Right atrium auricular region (tissue), 2 donors: ENCODE data around the gene ENPEP. TPM values are rescaled to one million over a fixed set of nuclear protein-coding genes. Genes with fewer than 3 reads are reported as not detected.
A peak's percentile ranks its signal among the peaks of the same experiment; 100 is the strongest.
"Not testable (repeated sequence)": the region's sequence is repeated elsewhere in the genome, so short reads cannot be mapped to it uniquely, and the experiment has no call there.

Source experiments
- DNase-seq: peaks from one replicate; pipeline ENCODE4 v3.0.0-alpha.2; 2019; ENCODE audit warnings: low spot score
- H3K27ac ChIP-seq, 2 donors: fragments of 200-600 bp; sonication (generic); 1 replicate in 1 of 2; 2 replicates in 1 of 2; pipeline ENCODE4 v1.5.1; 2016 to 2019
- H3K27me3 ChIP-seq, 2 donors: fragments of 200-600 bp; sonication (generic); one replicate each; pipeline versions ENCODE4 v1.5.1 to v1.6.0; 2017 to 2019
- H3K36me3 ChIP-seq: fragments of 200-600 bp; sonication (generic); one replicate; pipeline ENCODE4 v1.5.1; 2016
- H3K4me1 ChIP-seq, 2 donors: fragments of 200-600 bp; sonication (generic); one replicate each; pipeline versions ENCODE4 v1.5.1 to v1.6.0; 2017 to 2019
- H3K4me3 ChIP-seq, 2 donors: fragments of 200-600 bp; sonication (generic); 1 replicate in 1 of 2; 2 replicates in 1 of 2; pipeline ENCODE4 v1.5.1; 2017 to 2019; ENCODE audit warnings: mild to moderate bottlenecking in 1 of 2, moderate library complexity in 1 of 2
- H3K9me3 ChIP-seq, 2 donors: fragments of 200-600 bp; sonication (generic); one replicate each; pipeline ENCODE4 v1.5.1; 2019
- total RNA-seq, 2 donors: library from RNA; depleted of rRNA; stranded (reverse); fragments of >200 nt; gene quantifications; one replicate each; pipeline ENCODE4 v1.1.0, GENCODE V29; 2016
- TF ChIP-seq, protein P1 (sequence below), 2 donors: fragments of 200-600 bp; sonication (generic); IDR thresholded peaks; one replicate each; pipeline ENCODE4 v1.5.1; 2019; ENCODE audit warnings: antibody characterized with exemption in 2 of 2

ENPEP gene, protein sequence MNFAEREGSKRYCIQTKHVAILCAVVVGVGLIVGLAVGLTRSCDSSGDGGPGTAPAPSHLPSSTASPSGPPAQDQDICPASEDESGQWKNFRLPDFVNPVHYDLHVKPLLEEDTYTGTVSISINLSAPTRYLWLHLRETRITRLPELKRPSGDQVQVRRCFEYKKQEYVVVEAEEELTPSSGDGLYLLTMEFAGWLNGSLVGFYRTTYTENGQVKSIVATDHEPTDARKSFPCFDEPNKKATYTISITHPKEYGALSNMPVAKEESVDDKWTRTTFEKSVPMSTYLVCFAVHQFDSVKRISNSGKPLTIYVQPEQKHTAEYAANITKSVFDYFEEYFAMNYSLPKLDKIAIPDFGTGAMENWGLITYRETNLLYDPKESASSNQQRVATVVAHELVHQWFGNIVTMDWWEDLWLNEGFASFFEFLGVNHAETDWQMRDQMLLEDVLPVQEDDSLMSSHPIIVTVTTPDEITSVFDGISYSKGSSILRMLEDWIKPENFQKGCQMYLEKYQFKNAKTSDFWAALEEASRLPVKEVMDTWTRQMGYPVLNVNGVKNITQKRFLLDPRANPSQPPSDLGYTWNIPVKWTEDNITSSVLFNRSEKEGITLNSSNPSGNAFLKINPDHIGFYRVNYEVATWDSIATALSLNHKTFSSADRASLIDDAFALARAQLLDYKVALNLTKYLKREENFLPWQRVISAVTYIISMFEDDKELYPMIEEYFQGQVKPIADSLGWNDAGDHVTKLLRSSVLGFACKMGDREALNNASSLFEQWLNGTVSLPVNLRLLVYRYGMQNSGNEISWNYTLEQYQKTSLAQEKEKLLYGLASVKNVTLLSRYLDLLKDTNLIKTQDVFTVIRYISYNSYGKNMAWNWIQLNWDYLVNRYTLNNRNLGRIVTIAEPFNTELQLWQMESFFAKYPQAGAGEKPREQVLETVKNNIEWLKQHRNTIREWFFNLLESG
- 1 to 10 TPM; 3.3 to 3.5 TPM for total RNA-seq

DNA sequence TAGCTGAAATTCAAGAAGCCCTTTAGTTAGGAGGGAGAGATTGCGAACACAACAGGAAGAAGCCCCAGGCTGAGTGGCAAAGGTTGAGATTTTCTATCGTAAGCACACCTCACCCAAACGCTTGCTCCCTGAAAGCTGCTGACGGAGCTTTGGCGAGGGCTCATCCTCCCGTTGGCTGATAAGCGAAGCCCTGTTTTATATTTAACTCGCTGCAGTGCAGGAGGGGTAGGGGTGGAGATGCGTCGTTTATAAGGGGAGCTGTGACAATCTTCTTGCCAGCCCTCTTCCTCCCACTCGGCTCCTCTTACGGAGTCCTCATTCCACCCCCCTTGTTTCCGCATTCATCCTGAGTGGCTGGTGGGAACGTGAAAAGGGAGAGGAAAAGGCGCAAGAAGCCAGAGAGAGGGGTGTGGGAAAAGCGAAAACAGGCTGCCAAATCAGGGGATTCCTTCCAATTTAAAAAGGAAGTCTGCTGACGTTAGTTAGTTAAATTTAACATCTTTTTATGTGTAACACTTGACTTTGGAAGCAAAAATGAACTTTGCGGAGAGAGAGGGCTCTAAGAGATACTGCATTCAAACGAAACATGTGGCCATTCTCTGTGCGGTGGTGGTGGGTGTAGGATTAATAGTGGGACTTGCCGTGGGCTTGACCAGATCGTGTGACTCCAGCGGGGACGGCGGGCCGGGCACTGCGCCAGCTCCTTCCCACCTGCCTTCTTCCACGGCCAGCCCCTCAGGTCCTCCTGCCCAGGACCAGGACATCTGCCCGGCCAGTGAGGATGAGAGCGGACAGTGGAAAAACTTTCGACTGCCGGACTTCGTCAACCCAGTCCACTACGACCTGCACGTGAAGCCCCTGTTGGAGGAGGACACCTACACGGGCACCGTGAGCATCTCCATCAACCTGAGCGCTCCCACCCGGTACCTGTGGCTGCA, at the start of gene ENPEP:
TSS of gene ENPEP (plus strand) at position 275 of the 938 bp plus-strand sequence. CDS start at position 535, 260 bp downstream.
- no peaks in the 10 kb centered on the region for H3K27me3 ChIP-seq
- peak within 1 kb of the TSS; percentile 66 to 77 for H3K27ac ChIP-seq
- no peak for DNase-seq
- no peaks in the 10 kb centered on the region for H3K9me3 ChIP-seq
- no peaks in the 10 kb centered on the region for H3K36me3 ChIP-seq
- peak within 1 kb of the TSS; percentile 45 to 50 for H3K4me3 ChIP-seq
- TF ChIP-seq, protein P1, sequence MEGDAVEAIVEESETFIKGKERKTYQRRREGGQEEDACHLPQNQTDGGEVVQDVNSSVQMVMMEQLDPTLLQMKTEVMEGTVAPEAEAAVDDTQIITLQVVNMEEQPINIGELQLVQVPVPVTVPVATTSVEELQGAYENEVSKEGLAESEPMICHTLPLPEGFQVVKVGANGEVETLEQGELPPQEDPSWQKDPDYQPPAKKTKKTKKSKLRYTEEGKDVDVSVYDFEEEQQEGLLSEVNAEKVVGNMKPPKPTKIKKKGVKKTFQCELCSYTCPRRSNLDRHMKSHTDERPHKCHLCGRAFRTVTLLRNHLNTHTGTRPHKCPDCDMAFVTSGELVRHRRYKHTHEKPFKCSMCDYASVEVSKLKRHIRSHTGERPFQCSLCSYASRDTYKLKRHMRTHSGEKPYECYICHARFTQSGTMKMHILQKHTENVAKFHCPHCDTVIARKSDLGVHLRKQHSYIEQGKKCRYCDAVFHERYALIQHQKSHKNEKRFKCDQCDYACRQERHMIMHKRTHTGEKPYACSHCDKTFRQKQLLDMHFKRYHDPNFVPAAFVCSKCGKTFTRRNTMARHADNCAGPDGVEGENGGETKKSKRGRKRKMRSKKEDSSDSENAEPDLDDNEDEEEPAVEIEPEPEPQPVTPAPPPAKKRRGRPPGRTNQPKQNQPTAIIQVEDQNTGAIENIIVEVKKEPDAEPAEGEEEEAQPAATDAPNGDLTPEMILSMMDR (IDR thresholded peaks at IDR 0.05) = no peak
- peaks cover 0 to 6% of the 10 kb centered on the region in 2 donors for H3K4me1 ChIP-seq

DNA sequence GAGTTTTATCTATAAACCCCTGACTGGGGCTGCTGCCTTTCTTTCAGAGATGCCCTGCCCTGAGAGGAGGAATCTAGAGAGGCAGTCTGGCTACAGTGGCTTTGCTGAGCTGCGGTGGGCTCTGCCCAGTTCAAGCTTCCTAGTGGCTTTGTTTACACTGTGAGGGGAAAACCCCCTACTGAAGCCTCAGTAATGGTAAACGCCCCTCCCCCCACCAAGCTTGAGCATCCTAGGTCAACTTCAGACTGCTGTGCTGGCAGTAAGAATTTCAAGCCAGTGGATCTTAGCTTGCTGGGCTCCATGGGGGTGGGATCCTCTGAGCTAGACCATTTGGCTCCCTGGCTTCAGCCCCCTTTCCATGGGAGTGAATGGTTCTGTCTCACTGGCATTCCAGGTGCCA, 44.1 kb upstream of the ENPEP start:
- H3K27me3 ChIP-seq, H3K4me3 ChIP-seq: not testable (repeated sequence)

DNA sequence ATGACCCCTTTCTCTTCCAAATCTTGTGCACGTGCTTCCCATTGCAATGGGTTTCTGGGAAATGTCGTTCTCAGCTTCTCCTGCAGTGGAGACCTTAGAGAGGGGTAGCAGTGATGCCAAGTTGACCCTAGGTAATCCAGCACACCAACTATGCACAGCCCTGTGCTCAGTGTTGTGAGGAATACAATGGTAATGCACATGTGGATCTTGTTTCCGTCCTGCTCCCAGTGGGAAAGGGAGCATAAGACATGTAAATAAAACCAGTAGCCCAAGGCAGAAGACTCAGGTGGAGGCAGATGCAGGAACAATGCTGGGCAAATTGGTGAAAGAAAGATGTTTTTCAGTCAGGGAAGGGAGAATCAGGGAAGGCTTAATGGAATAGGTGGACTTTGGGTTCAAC, 38.7 kb upstream of the ENPEP start:
- not testable (repeated sequence) for H3K9me3 ChIP-seq, H3K4me1 ChIP-seq, H3K27me3 ChIP-seq, H3K27ac ChIP-seq, DNase-seq, H3K4me3 ChIP-seq, H3K36me3 ChIP-seq

More for the DNA sequence above, 44.1 kb upstream of the ENPEP start:
- not testable (repeated sequence) for H3K36me3 ChIP-seq, H3K4me1 ChIP-seq, H3K9me3 ChIP-seq, DNase-seq, H3K27ac ChIP-seq

DNA sequence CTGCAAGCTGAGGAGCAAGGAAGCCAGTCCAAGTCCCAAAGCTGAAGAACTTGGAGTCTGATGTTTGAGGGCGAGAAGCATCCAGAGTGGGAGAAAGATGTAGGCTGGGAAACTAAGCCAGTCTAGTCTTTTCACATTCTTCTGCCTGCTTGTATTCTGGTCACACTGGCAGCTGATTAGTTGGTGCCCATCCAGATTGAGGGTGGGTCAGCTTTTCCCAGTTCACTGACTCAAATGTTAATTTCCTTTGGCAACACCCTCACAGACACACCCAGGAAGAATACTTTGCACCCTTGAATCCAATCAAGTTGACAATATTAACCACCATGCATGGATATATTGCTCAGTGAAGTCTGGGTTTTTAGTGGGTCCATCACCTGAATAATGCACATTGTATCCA, 36.7 kb upstream of the ENPEP start:
- not testable (repeated sequence) for H3K4me3 ChIP-seq, DNase-seq, H3K4me1 ChIP-seq, H3K36me3 ChIP-seq, H3K9me3 ChIP-seq, H3K27me3 ChIP-seq, H3K27ac ChIP-seq

DNA sequence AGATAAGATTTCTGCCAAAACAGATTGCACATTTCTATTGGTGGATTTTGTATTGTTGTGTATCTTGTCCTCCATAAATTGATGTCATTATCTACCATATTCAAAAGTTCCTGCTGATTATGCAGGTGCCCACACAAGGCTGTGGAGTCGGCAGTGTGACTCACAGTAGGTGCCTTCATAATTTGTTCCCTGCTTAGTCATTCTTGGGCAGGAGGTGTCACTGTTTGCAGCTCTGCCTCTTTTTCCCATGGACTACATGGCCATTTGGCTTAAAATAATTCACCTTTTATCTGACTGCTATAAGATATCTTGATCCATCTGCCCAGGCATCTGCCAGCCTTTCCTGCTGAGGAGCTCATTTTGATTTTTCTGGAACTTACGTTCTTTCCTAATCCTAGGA, 33.6 kb upstream of the ENPEP start:
- no peak for DNase-seq
- Histone ChIP-seq H3K27me3 (no peaks in the 10 kb centered on the region), H3K4me1 (no peaks in the 10 kb centered on the region), H3K27ac (no peak overlapping the region), H3K36me3 (no peaks in the 10 kb centered on the region), H3K4me3 (no peak overlapping the region), H3K9me3 (no peaks in the 10 kb centered on the region)
- TF ChIP-seq, protein P1 (IDR thresholded peaks at IDR 0.05) = no peak

DNA sequence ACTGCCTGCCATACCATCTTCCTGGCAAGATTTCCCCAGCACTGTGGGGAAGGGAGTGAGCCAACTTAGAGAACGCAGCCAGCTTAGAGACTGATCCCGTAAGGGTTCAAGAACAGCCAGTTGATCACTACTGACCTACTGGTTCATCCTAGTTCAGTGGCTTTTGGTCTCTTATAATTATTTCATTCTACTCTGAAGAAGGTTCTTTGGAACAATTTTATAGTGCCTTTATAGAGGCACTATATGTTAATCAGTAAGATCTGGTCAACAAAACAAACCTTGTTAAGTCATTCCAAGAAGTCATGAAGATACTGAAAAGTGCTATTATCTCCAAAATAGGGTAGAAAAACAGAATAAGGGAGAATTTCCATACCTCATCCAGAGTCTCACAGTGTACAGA, 33.2 kb upstream of the ENPEP start:
- TF ChIP-seq, protein P1 (IDR thresholded peaks at IDR 0.05) = no peak
- Histone ChIP-seq H3K4me1 (no peaks in the 10 kb centered on the region), H3K27ac (no peak overlapping the region), H3K4me3 (no peak overlapping the region), H3K27me3 (no peaks in the 10 kb centered on the region), H3K9me3 (no peaks in the 10 kb centered on the region), H3K36me3 (no peaks in the 10 kb centered on the region)
- DNase-seq = no peak
